HG03378 (cell line): ENCODE data around the gene CNIH1.
"Not testable (repeated sequence)": the region's sequence is repeated elsewhere in the genome, so short reads cannot be mapped to it uniquely, and the experiment has no call there.

ENCODE experiments used
- ATAC-seq: cut with Tn5 transposase; IDR thresholded peaks from one replicate; pipeline ENCODE4 v1.9.1; 2021; ENCODE audit warnings: mild to moderate bottlenecking, moderate library complexity; ENCODE audit not compliant: unreplicated experiment

Gene CNIH1

DNA sequence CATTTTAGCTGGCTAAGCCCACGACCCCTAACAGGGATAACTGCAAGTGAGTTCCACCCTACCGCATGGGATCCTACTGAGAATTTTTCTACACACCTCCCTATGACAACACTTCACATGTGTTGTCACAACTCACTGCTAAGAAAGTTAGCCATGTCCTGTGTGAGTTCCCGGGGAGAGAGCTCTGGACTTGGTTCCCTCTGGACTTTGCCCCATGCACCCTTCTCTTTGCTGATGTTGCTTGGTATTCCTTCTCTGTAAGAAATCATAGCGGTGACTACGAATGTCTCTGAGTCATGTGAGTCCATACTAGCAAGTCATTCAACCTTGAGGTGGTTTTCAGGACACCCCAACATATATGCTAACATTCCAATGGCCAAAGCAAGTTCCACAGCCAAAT, 53.8 kb downstream of the CNIH1 start:
- ATAC-seq = no peak

DNA sequence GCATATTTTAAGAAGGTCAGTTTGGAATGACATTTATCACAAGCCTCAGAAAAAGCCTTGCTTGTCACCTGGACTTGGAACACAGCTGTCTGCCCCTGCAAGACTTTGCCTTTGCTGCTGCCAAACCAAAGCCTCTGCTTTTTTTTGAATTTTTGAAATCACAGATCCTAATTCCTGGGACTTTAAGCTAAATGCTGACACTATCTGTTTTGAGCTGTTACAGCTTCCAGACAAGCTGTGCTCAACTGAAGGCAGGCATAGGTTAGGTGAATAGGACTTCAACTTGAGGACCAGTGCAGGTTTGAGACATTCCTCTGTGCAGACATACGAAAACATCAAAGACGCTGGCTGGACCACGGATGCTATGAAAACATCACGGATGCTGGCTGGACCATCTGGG, 55.6 kb downstream of the CNIH1 start:
- no peak for ATAC-seq

DNA sequence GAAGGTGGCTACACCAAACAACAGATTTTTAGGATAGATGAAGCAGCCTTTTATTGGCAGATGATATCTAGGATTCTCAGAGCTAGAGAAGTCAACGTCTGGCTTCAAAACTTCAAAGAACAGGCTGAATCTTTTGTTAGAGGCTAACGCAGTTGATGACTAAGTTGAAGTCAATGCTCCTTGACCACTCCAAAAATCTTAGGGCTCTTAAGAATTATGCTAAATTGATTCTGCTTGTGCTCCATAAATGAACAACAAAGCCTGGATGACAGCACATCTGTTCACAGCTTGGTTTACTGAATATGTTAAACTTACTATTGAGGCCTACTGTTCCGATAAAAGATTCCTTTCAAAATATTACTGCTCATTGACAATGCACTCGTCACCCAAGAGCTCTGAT, 57.3 kb downstream of the CNIH1 start:
- ATAC-seq = no peak

DNA sequence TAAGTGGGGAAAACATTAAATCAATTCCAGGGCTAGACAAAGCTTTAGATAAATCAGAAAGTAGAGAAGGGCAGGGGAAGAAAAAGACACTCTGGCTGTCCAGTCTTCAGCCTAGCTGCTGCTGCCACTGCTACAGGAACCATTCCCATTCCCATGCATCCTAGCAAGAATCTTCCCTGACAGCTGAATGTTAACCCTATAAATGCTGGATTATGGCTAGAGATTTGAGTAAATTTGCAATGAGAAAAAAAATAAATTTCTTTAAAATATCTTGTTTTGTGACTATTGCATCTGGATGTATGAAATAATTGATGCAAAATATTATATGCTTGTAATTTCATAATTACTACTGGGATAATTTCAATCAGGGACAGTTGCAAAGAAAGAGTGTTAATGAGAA, 59.4 kb downstream of the CNIH1 start:
- ATAC-seq = no peak

DNA sequence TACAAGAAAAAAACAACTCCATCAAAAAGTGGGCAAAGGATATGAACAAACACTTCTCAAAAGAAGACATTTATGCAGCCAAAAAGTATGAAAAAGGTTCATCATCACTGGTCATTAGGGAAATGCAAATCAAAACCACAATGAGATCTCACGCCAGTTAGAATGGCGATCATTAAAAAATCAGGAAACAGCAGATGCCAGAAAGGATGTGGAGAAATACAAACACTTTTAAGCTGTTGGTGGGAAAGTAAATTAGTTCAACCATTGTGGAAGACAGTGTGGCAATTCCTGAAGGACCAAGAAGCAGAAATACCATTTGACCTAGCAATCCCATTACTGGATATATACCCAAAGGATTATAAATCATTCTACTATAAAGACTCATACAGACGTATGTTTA, 60.6 kb downstream of the CNIH1 start:
- not testable (repeated sequence) for ATAC-seq

DNA sequence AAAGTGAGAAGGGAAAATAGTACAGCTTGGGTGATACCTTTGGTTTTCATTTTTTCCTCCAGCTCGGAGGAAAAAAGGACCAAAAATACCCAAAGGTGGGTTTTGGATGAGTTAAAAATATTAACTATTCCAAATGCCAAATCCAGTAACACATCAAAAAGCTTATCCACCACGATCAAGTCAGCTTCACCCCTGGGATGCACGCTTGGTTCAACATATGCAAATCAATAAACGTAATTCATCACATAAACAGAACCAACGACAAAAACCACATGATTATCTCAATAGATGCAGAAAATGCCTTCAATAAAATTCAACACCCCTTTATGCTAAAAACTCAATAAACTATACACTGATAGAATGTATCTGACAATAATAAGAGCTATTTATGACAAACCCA, 62.3 kb downstream of the CNIH1 start:
- ATAC-seq = not testable (repeated sequence)

DNA sequence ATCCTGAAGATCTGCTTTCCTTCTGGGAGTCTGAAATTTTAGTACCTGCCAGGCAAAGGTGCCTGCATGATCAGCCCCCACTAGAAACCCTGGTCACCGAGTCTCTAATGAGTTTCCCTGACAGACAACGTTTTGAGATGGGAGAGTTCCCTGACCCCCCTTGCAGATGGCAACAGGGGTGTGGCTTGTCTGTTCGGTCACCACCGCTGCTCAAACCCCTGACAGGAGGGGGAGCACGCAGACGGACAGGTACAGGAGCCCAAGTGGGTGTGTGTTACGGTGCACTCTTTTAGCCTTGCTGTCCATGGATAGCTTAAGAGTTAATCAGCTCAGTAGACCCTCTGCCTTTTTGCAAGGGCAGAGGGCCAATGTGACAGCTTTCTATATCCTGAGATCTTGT, 63.7 kb downstream of the CNIH1 start:
- no peak for ATAC-seq

DNA sequence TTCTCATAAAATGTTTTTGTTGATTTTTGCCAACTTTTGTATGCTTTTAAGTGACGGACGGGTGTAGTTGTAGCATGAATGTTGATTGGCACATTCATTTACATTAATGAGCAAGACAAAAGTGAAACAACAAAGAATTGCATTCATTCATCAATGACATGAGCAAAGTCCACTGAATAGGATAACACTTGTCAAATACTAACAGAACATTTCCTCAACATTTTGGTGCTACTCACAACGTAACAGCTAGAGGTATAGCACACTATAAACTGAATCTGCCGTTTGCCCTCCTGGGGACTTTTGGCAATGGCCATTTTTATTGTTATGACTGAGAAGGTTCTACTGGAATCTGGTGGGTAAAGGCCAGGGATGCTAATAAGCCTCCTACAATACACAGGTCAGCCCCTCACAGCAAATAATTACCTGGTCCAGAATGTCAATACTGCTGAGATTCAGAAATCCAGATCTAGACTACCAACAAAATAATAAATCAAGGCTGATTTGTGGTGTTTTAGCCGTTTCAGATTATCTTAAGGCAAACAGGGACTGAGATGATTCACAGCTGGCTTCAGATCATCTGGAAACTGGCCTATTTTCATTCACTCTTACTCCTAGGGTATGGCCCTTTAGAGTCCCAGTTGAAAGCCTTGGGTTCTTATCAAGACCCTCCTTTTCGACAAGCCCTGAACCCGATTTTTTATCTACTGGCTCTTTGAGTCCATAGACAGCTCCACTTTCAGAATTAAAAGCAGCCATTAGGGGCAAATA, 66.9 kb downstream of the CNIH1 start:
- no peak for ATAC-seq
